ENCODE results near the gene GRID1. TPM values are rescaled to one million over a fixed set of nuclear protein-coding genes. Genes with fewer than 3 reads are reported as not detected.

Gene GRID1
- total RNA-seq, 1 experiment from 2014 or later = not detected

DNA sequence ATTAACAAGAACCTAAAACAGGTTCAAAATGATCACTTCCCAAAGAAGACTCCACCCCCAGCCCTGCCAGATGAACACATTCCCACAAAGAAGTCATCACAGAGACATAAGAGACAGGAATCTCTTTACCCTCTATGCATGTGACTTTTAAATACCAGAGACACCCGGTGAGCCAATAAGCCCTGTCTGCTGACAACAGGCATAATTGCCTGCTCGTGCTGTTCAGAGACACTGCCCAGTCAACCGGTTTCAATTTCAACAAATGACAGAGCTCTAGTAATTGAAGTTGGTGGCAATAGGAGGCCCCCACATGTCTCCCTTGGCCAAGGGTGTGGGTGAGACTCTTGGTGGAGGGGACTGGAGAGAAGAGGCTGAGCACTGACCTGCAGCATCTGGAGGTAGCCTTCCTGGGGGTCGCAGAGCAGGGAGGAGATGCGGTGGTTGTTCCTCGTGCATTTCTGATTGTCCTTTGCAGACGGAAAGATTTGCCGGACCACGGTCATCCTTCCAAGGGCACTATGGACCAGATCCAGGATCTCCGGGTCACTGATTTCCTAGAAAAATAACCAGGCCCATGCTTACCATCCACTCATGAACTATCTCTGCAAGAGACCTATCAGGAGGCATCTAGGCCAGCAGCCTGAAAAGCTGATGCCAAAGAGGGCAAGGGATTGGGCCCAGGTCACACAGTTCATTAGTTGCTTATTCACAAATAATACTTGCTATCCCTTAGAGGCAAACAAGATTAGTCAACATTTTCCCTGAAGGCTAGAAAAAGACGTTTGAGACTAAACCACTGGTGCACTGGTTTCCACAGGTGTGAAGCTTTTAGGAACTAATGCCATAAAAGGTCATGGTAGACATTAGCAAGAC is 497.7 kb downstream of the GRID1 start:
- CTCF ChIA-PET = no interaction called here
- Mint-ChIP-seq H3K4me1 (ENCODE audit: low read depth, unreplicated experiment) (no peaks in the 10 kb centered on the region), H3K27me3 (ENCODE audit: unreplicated experiment) (peaks cover 19% of the 10 kb centered on the region), H3K4me3 (ENCODE audit: low read depth, unreplicated experiment) (no peak overlapping the region), H3K27ac (ENCODE audit: unreplicated experiment) (no peak overlapping the region), H3K36me3 (ENCODE audit: insufficient read depth, unreplicated experiment) (no peaks in the 10 kb centered on the region), H3K9me3 (ENCODE audit: low read depth, unreplicated experiment) (no peaks in the 10 kb centered on the region)
- BruUV-seq (replicated peaks) = no TSS peak
- intact Hi-C loops (cut with micrococcal nuclease; ENCODE audit: unreplicated experiment) = no loop called here
- TF ChIP-seq, protein P1, sequence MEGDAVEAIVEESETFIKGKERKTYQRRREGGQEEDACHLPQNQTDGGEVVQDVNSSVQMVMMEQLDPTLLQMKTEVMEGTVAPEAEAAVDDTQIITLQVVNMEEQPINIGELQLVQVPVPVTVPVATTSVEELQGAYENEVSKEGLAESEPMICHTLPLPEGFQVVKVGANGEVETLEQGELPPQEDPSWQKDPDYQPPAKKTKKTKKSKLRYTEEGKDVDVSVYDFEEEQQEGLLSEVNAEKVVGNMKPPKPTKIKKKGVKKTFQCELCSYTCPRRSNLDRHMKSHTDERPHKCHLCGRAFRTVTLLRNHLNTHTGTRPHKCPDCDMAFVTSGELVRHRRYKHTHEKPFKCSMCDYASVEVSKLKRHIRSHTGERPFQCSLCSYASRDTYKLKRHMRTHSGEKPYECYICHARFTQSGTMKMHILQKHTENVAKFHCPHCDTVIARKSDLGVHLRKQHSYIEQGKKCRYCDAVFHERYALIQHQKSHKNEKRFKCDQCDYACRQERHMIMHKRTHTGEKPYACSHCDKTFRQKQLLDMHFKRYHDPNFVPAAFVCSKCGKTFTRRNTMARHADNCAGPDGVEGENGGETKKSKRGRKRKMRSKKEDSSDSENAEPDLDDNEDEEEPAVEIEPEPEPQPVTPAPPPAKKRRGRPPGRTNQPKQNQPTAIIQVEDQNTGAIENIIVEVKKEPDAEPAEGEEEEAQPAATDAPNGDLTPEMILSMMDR (IDR thresholded peaks at IDR 0.05; ENCODE audit: unreplicated experiment) = no peak
- no peak for DNase-seq

DNA sequence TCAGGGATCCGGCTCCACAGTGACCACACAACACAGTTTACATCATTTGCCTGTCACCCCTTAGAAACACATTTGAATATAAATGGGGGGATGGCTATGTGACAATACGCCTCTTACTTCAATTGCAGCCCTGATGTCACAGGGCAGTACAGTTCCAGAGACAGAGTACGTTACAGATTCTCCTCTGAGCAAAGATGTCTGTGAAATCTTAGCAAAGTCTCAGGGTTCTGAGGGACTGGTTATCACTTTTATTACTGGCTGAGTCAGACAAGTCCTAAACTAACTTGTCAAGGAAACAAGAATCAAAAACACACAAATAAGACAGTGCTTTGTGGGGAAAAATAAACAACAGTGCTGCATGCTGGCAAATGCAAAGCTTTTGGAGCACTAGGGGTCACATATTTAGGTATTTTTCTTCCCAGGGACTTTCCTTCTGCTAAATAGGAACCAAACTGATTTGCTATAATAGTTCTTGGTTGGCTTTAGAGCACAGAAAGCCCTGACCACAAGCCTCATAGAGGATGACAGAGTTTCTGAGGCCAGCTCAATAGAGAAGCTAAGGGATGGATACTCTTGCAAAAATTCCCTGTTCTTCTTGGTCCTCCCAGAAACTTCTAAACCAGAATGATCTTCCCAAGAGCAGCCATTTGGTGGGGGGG is 501.6 kb downstream of the GRID1 start:
- no peaks in the 10 kb centered on the region for H3K4me1 Mint-ChIP-seq (ENCODE audit: low read depth, unreplicated experiment)
- CTCF ChIA-PET = no interaction called here
- BruUV-seq (replicated peaks) = no TSS peak

DNA sequence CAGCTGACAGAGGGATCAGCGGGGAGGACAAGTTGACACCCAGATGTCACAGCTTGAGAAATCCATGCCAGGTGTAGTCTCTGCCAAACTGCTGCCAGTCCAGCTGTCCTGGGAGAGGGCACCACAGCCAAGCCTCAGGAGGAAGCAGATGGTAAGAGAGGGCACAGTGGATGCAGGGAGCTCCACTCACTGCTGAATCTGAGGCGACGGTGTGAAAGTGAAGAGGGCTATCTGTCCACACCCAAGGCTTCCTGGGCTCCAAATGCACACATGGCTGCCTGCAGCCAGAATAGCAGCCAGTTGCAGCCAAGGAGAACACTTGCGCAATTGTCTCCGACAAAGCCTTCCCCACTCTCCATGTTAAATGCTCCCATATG is 502.4 kb downstream of the GRID1 start:
- Mint-ChIP-seq H3K4me1 (ENCODE audit: low read depth, unreplicated experiment) (no peaks in the 10 kb centered on the region), H3K27me3 (ENCODE audit: unreplicated experiment) (peaks cover 12% of the 10 kb centered on the region), H3K27ac (ENCODE audit: unreplicated experiment) (no peak overlapping the region), H3K36me3 (ENCODE audit: insufficient read depth, unreplicated experiment) (no peaks in the 10 kb centered on the region), H3K4me3 (ENCODE audit: low read depth, unreplicated experiment) (no peak overlapping the region), H3K9me3 (ENCODE audit: low read depth, unreplicated experiment) (no peaks in the 10 kb centered on the region)
- CTCF ChIA-PET = no interaction called here
- DNase-seq = no peak
- no TSS peak for BruUV-seq (replicated peaks)
- TF ChIP-seq, protein P1 (IDR thresholded peaks at IDR 0.05; ENCODE audit: unreplicated experiment) = no peak
- intact Hi-C loops (cut with micrococcal nuclease; ENCODE audit: unreplicated experiment) = no loop called here

More for the DNA sequence above, 501.6 kb downstream of the GRID1 start:
- H3K36me3 Mint-ChIP-seq (ENCODE audit: insufficient read depth, unreplicated experiment) = no peaks in the 10 kb centered on the region
- H3K4me3 Mint-ChIP-seq (ENCODE audit: low read depth, unreplicated experiment) = no peak overlapping the region
- H3K27me3 Mint-ChIP-seq (ENCODE audit: unreplicated experiment) = peaks cover 12% of the 10 kb centered on the region
- intact Hi-C loops (cut with micrococcal nuclease; ENCODE audit: unreplicated experiment) = no loop called here
- no peak overlapping the region for H3K27ac Mint-ChIP-seq (ENCODE audit: unreplicated experiment)
- DNase-seq = no peak
- no peaks in the 10 kb centered on the region for H3K9me3 Mint-ChIP-seq (ENCODE audit: low read depth, unreplicated experiment)
- TF ChIP-seq, protein P1 (IDR thresholded peaks at IDR 0.05; ENCODE audit: unreplicated experiment) = no peak

DNA sequence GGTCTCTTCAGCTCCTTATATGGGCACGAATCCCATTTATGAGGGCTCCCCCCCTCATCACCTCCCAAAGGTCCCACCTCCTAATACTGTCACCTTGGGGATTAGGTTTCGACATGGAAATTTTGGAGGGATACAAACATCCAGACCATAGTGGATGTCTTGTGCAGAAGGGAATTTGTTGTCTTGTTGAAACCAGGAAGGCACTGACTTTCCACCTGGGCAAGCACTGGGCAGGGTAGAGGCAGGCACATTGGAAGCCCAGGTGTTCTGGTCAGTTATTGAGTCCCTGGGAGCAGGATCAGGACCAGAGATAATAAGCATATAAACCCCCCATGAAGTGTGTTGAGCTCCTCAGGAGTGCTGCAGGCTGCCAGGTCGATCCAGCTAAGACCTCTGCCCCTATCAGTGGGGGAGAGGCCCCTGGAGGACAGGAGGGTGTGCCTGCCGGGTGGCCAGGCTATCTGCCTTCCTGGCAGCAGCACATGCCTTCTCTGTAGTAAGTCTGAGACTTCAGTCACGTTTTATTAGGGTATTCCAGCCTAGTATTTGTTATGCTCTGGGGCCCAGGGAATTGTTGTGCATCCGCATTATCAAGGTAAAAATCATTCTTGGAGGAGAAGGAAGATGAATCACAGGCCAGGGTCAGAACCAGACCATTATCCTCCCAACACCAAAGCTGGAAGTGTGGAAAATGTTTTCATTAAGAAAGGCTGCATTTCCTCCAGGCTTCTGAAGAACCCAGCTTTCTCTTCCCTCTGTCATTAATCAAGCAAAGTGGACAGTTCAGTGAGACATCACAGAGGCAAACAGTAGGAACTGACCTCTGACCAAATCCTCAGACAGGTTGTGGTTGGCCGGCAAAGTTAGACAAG is 503.1 kb downstream of the GRID1 start:
- Mint-ChIP-seq H3K4me1 (ENCODE audit: low read depth, unreplicated experiment) (no peaks in the 10 kb centered on the region), H3K4me3 (ENCODE audit: low read depth, unreplicated experiment) (no peak overlapping the region), H3K27me3 (ENCODE audit: unreplicated experiment) (peaks cover 12% of the 10 kb centered on the region), H3K27ac (ENCODE audit: unreplicated experiment) (no peak overlapping the region), H3K36me3 (ENCODE audit: insufficient read depth, unreplicated experiment) (no peaks in the 10 kb centered on the region), H3K9me3 (ENCODE audit: low read depth, unreplicated experiment) (no peaks in the 10 kb centered on the region)
- CTCF ChIA-PET = no interaction called here
- intact Hi-C loops (cut with micrococcal nuclease; ENCODE audit: unreplicated experiment) = no loop called here
- no TSS peak for BruUV-seq (replicated peaks)
- no peak for DNase-seq
- TF ChIP-seq, protein P1 (IDR thresholded peaks at IDR 0.05; ENCODE audit: unreplicated experiment) = no peak
